ENCODE measurements around the gene COL9A3.

Gene COL9A3

GRCh38 chr20:62880147-62880934 lies 63.5 kb downstream of the COL9A3 start:
- H3K9me3 Mint-ChIP-seq = no peaks in the 10 kb centered on the region
- H3K4me3 Mint-ChIP-seq = no peak overlapping the region
- H3K4me1 Mint-ChIP-seq = peaks cover 23% of the 10 kb centered on the region
- no peak for TF ChIP-seq CTCF (IDR thresholded peaks at IDR 0.05; ENCODE audit: unreplicated experiment in 3 of 3)
- no peak overlapping the region for H3K27ac Mint-ChIP-seq
- peaks cover 20% of the 10 kb centered on the region for H3K36me3 Mint-ChIP-seq (ENCODE audit: low read depth)
- H3K27me3 Mint-ChIP-seq (ENCODE audit: low read depth) = peaks cover 4% of the 10 kb centered on the region

- H3K27ac Mint-ChIP-seq = no peak overlapping the region
- peaks cover 15% of the 10 kb centered on the region for H3K4me1 Mint-ChIP-seq
- TF ChIP-seq CTCF (IDR thresholded peaks at IDR 0.05; ENCODE audit: unreplicated experiment in 3 of 3) = no peak
- H3K9me3 Mint-ChIP-seq = no peaks in the 10 kb centered on the region
- H3K4me3 Mint-ChIP-seq = no peak overlapping the region
- H3K27me3 Mint-ChIP-seq (ENCODE audit: low read depth) = peaks cover 4% of the 10 kb centered on the region
- peaks cover 20% of the 10 kb centered on the region for H3K36me3 Mint-ChIP-seq (ENCODE audit: low read depth)
Observed at GRCh38 chr20:62880935-62881661, 64.2 kb downstream of the COL9A3 start.

GRCh38 chr20:62881662-62882395 lies 65.0 kb downstream of the COL9A3 start:
- TF ChIP-seq CTCF (IDR thresholded peaks at IDR 0.05; ENCODE audit: unreplicated experiment in 3 of 3) = no peak
- peaks cover 24% of the 10 kb centered on the region for H3K36me3 Mint-ChIP-seq (ENCODE audit: low read depth)
- H3K27ac Mint-ChIP-seq = no peak overlapping the region
- H3K4me3 Mint-ChIP-seq = no peak overlapping the region
- H3K4me1 Mint-ChIP-seq = peaks cover 8% of the 10 kb centered on the region
- no peaks in the 10 kb centered on the region for H3K9me3 Mint-ChIP-seq
- peaks cover 4% of the 10 kb centered on the region for H3K27me3 Mint-ChIP-seq (ENCODE audit: low read depth)

- Mint-ChIP-seq H3K9me3 (no peaks in the 10 kb centered on the region), H3K4me3 (no peak overlapping the region), H3K27me3 (ENCODE audit: low read depth) (peaks cover 4% of the 10 kb centered on the region), H3K36me3 (ENCODE audit: low read depth) (peaks cover 30% of the 10 kb centered on the region), H3K4me1 (peaks cover 7% of the 10 kb centered on the region), H3K27ac (no peak overlapping the region)
- no peak for TF ChIP-seq CTCF (IDR thresholded peaks at IDR 0.05; ENCODE audit: unreplicated experiment in 3 of 3)
Observed at GRCh38 chr20:62882426-62882825, 65.6 kb downstream of the COL9A3 start.

- no peak overlapping the region for H3K4me3 Mint-ChIP-seq
- peaks cover 41% of the 10 kb centered on the region for H3K36me3 Mint-ChIP-seq (ENCODE audit: low read depth)
- H3K4me1 Mint-ChIP-seq = peaks cover 3% of the 10 kb centered on the region
- no peak for TF ChIP-seq CTCF (IDR thresholded peaks at IDR 0.05; ENCODE audit: unreplicated experiment in 3 of 3)
- no peak overlapping the region for H3K27ac Mint-ChIP-seq
- H3K27me3 Mint-ChIP-seq (ENCODE audit: low read depth) = peaks cover 4% of the 10 kb centered on the region
- H3K9me3 Mint-ChIP-seq = no peaks in the 10 kb centered on the region
Observed at GRCh38 chr20:62884556-62884955, 67.7 kb downstream of the COL9A3 start.

Data from nephron (organoid).